ENCODE data around the gene INKA1. TPM values are rescaled to one million over a fixed set of nuclear protein-coding genes. Genes with fewer than 3 reads are reported as not detected.

Gene INKA1
- total RNA-seq, 1 experiment from 2014 or later: 1.4 TPM

GRCh38 chr3:49779358-49780079, 23.5 kb upstream of the INKA1 start:
- TF ChIP-seq CTCF (conservative IDR thresholded peaks at IDR 0.05): no peak
- no peak overlapping the region for H3K27ac ChIP-seq (ENCODE audit: insufficient read length, low read depth, low read length)
- no peaks in the 10 kb centered on the region for H3K23me2 ChIP-seq (ENCODE audit: insufficient read length, low read depth, low read length, poor library complexity, severe bottlenecking)
- no peak overlapping the region for H2AFZ ChIP-seq (ENCODE audit: low read length)
- no peak overlapping the region for H2BK15ac ChIP-seq (ENCODE audit: low read depth, low read length)
- Mint-ChIP-seq H3K27ac (no peak overlapping the region), H3K27me3 (ENCODE audit: low read depth) (no peaks in the 10 kb centered on the region), H3K4me1 (peaks cover 0 to 2% of the 10 kb centered on the region in 2 experiments; a peak in 1 of 4 replicates), H3K9me3 (no peaks in the 10 kb centered on the region), H3K36me3 (ENCODE audit: insufficient read depth in 1 of 3, low read depth in 3 of 3) (peaks cover 15 to 41% (median 34%) of the 10 kb centered on the region in 3 experiments; a peak in 6 of 7 replicates), H3K4me3 (no peak overlapping the region)
- H3K79me2 ChIP-seq (ENCODE audit: insufficient read depth, low read length): peaks cover 5% of the 10 kb centered on the region; the same call in 1 of the 2 replicates
- no peaks in the 10 kb centered on the region for H3K27me3 ChIP-seq (ENCODE audit: insufficient read depth, low read length)
- no peak overlapping the region for H3K56ac ChIP-seq (ENCODE audit: insufficient read length, low read depth, low read length)
- H3K4me2 ChIP-seq (ENCODE audit: insufficient read depth, insufficient read length, low read length): no peak overlapping the region
- H3K9ac ChIP-seq (ENCODE audit: extremely low read depth, insufficient read length, low read length): no peak overlapping the region
- H4K8ac ChIP-seq (replicated peaks; ENCODE audit: insufficient read length, low read depth, low read length): no peak overlapping the region
- H3K79me1 ChIP-seq (ENCODE audit: insufficient read depth, low read depth, low read length, poor library complexity, severe bottlenecking): peaks cover 17% of the 10 kb centered on the region
- no peak overlapping the region for H2BK12ac ChIP-seq (ENCODE audit: insufficient read length, low read depth, low read length)
- no peak overlapping the region for H3K14ac ChIP-seq (ENCODE audit: insufficient read depth, low read length)
- no peak overlapping the region for H3K4ac ChIP-seq (ENCODE audit: low read depth, low read length)
- H2BK5ac ChIP-seq (ENCODE audit: insufficient read length, low read length): no peak overlapping the region
- H2BK20ac ChIP-seq (ENCODE audit: low read depth, low read length, poor library complexity, severe bottlenecking): no peak overlapping the region
- H3T11ph ChIP-seq (ENCODE audit: low read length): no peak overlapping the region
- no peaks in the 10 kb centered on the region for H4K20me1 ChIP-seq (ENCODE audit: control insufficient read depth, insufficient read depth, insufficient read length)
- no peak overlapping the region for H3K18ac ChIP-seq (ENCODE audit: insufficient read length, low read depth, low read length)
- DNase-seq: no peak
- H3K9me3 ChIP-seq (ENCODE audit: control insufficient read depth, low read depth, low read length): no peaks in the 10 kb centered on the region
- H4K91ac ChIP-seq (ENCODE audit: insufficient read length, low read depth, low read length): no peak overlapping the region
- no peaks in the 10 kb centered on the region for H3K4me1 ChIP-seq (ENCODE audit: insufficient read depth, low read length)
- H2BK120ac ChIP-seq (ENCODE audit: low read depth, low read length, poor library complexity, severe bottlenecking): no peak overlapping the region
- no peak overlapping the region for H2AK5ac ChIP-seq (ENCODE audit: insufficient read length, low read length)
- no CpG with 5 or more reads among the region's 5 CpGs for WGBS (ENCODE audit: extremely low coverage, insufficient read length, low lambda C conversion rate)
- no peak overlapping the region for H3K23ac ChIP-seq (ENCODE audit: insufficient read length, low read depth, low read length)
- H4K5ac ChIP-seq (ENCODE audit: insufficient read length, low read depth, low read length): no peak overlapping the region
